WTC11 (cell line): ENCODE data around the gene KCNJ1. TPM values are rescaled to one million over a fixed set of nuclear protein-coding genes. Genes with fewer than 3 reads are reported as not detected.

ENCODE experiments used
- ATAC-seq: fragments of 200-7000 bp; cut with Tn5 transposase; 2 replicates; pipeline ENCODE4 v1.10.0; 2021; ENCODE audit warnings: mild to moderate bottlenecking, moderate library complexity
- CTCF ChIA-PET: fragments of 300-600 bp; sonication (Branson Sonifier 250); formaldehyde crosslinking; loops from one replicate; lab custom pipeline; 2021; ENCODE audit warnings: antibody characterized with exemption; lab: Charles Lee
- POLR2A ChIA-PET: fragments of 350-600 bp; sonication (Branson Sonifier 250); formaldehyde crosslinking; loops from one replicate; lab custom pipeline; 2021; ENCODE audit warnings: antibody characterized with exemption; lab: Charles Lee
- DNase-seq: peaks from one replicate; pipeline ENCODE4 v3.0.0; 2021; ENCODE audit warnings: low spot score
- H3K27ac Mint-ChIP-seq: 2 replicates; pipeline ENCODE4 v1.8.0; 2021; ENCODE audit warnings: mixed read lengths
- H3K27me3 Mint-ChIP-seq: 2 replicates; pipeline ENCODE4 v1.8.0; 2021; ENCODE audit warnings: low read depth, mild to moderate bottlenecking, moderate library complexity, mixed read lengths
- H3K36me3 Mint-ChIP-seq: 2 replicates; pipeline ENCODE4 v1.8.0; 2021; ENCODE audit warnings: mixed read lengths
- H3K4me1 Mint-ChIP-seq: 2 replicates; pipeline ENCODE4 v1.8.0; 2022; ENCODE audit warnings: mixed read lengths
- H3K4me3 Mint-ChIP-seq: 2 replicates; pipeline ENCODE4 v1.8.0; 2021; ENCODE audit warnings: mild to moderate bottlenecking, moderate library complexity, mixed read lengths
- H3K9me3 Mint-ChIP-seq: 2 replicates; pipeline ENCODE4 v1.8.0; 2021; ENCODE audit warnings: mixed read lengths
- ATF6 ChIP-seq: sonication (generic); formaldehyde crosslinking; IDR thresholded peaks from 2 replicates; pipeline ENCODE4 v1.8.1; 2023; ENCODE audit warnings: mild to moderate bottlenecking, missing genetic modification reagents
- HMGA2 ChIP-seq: fragments of 250-450 bp; sonication (Bioruptor Pico); IDR thresholded peaks from 2 replicates; pipeline ENCODE4 v1.4.0; 2021; ENCODE audit warnings: mild to moderate bottlenecking, moderate library complexity
- KAT7 ChIP-seq: sonication (generic); formaldehyde crosslinking; IDR thresholded peaks from 2 replicates; pipeline ENCODE4 v1.8.1; 2023; ENCODE audit warnings: missing genetic modification reagents, mild to moderate bottlenecking, borderline replicate concordance
- MXD4 ChIP-seq: fragments of 250-450 bp; sonication (Bioruptor Pico); IDR thresholded peaks from 2 replicates; pipeline ENCODE4 v1.8.0; 2021; ENCODE audit warnings: mild to moderate bottlenecking, moderate library complexity, borderline replicate concordance
- MYBL2 ChIP-seq: sonication (generic); formaldehyde crosslinking; IDR thresholded peaks from 2 replicates; pipeline ENCODE4 v1.8.1; 2023; ENCODE audit warnings: mild to moderate bottlenecking, moderate library complexity, missing genetic modification reagents
- PREB ChIP-seq: sonication (generic); formaldehyde crosslinking; IDR thresholded peaks from 2 replicates; pipeline ENCODE4 v1.8.1; 2022; ENCODE audit warnings: mild to moderate bottlenecking, missing genetic modification reagents, moderate library complexity, borderline replicate concordance
- PRRX2 ChIP-seq: fragments of 250-450 bp; sonication (Bioruptor Pico); IDR thresholded peaks from 2 replicates; pipeline ENCODE4 v1.8.0; 2021; ENCODE audit warnings: mild to moderate bottlenecking
- RORB ChIP-seq: fragments of 250-450 bp; sonication (Bioruptor Pico); IDR thresholded peaks from 2 replicates; pipeline ENCODE4 v1.9.0; 2021; ENCODE audit warnings: mild to moderate bottlenecking
- SMAD3 ChIP-seq: sonication (generic); formaldehyde crosslinking; IDR thresholded peaks from 2 replicates; pipeline ENCODE4 v1.8.0; 2022; ENCODE audit warnings: missing genetic modification reagents, mild to moderate bottlenecking, borderline replicate concordance
- SMAD4 ChIP-seq: sonication (generic); formaldehyde crosslinking; IDR thresholded peaks from 2 replicates; pipeline ENCODE4 v1.8.0; 2022; ENCODE audit warnings: mild to moderate bottlenecking, missing genetic modification reagents
- ZNF121 ChIP-seq: sonication (generic); formaldehyde crosslinking; IDR thresholded peaks from 2 replicates; pipeline ENCODE4 v1.8.0; 2023; ENCODE audit warnings: missing genetic modification reagents
- ZNF232 ChIP-seq: sonication (generic); formaldehyde crosslinking; IDR thresholded peaks from 2 replicates; pipeline ENCODE4 v1.8.0; 2022; ENCODE audit warnings: mild to moderate bottlenecking, missing genetic modification reagents
- ZNF263 ChIP-seq: sonication (generic); formaldehyde crosslinking; IDR thresholded peaks from 2 replicates; pipeline ENCODE4 v1.8.1; 2022; ENCODE audit warnings: low read depth, mild to moderate bottlenecking, moderate library complexity, missing genetic modification reagents
- ZNF671 ChIP-seq: fragments of 250-450 bp; sonication (Bioruptor Pico); IDR thresholded peaks from 2 replicates; pipeline ENCODE4 v1.8.0; 2021; ENCODE audit warnings: mild to moderate bottlenecking
- total RNA-seq: library from RNA; stranded (reverse); gene quantifications from 3 replicates; pipeline ENCODE4 v1.2.3, GENCODE V29; 2021
- TF ChIP-seq, protein P1 (sequence below): fragments of 250-450 bp; sonication (Bioruptor Pico); IDR thresholded peaks from 2 replicates; pipeline ENCODE4 v1.9.0; 2021; ENCODE audit warnings: mild to moderate bottlenecking, borderline replicate concordance

Gene KCNJ1
- total RNA-seq, 1 experiment from 2014 or later, result 0.24 TPM

DNA sequence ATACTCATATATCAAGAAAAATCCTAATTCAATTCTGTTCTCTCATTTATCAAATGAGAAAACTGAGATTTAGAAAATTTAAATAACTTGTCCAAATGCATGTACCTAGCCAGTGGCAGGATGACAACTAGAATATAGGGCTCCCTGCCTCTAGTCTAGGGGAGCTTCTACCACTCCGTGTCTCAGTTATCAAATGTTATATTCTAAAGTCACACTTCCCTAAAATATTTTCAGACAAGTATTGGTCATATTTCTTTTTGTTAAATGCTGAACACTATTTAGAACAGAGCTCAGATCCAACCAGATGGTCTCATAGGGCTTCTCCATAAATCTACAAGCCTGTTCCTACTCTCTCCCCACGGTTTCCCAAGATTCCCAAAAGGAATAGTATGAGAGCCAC is 26.3 kb downstream of the KCNJ1 start:
- Mint-ChIP-seq H3K9me3 (peaks cover 16% of the 10 kb centered on the region), H3K36me3 (peaks cover 4% of the 10 kb centered on the region), H3K4me1 (peaks cover 39% of the 10 kb centered on the region), H3K4me3 (no peak overlapping the region), H3K27ac (no peak overlapping the region), H3K27me3 (no peaks in the 10 kb centered on the region; the same call in 1 of the 2 replicates)
- TF ChIP-seq MXD4 (no peak), HMGA2 (CRISPR knock-in tag) (no peak), ATF6 (no peak), SMAD3 (CRISPR knock-in tag) (no peak)
- ATAC-seq (no peak), DNase-seq (no peak)
- ChIA-PET POLR2A (no interaction called here), CTCF (interaction anchor here (1.3 kb wide), 1 partner anchor 210 kb away, joined by 3 read pairs; no protein-coding TSS in a partner anchor)

- no peak for ATAC-seq
- CTCF ChIA-PET, result no interaction called here
- peaks cover 4% of the 10 kb centered on the region for H3K36me3 Mint-ChIP-seq
- DNase-seq, result no peak
- POLR2A ChIA-PET, result no interaction called here
- no peaks in the 10 kb centered on the region; the same call in 1 of the 2 replicates for H3K27me3 Mint-ChIP-seq
- TF ChIP-seq, protein P1, sequence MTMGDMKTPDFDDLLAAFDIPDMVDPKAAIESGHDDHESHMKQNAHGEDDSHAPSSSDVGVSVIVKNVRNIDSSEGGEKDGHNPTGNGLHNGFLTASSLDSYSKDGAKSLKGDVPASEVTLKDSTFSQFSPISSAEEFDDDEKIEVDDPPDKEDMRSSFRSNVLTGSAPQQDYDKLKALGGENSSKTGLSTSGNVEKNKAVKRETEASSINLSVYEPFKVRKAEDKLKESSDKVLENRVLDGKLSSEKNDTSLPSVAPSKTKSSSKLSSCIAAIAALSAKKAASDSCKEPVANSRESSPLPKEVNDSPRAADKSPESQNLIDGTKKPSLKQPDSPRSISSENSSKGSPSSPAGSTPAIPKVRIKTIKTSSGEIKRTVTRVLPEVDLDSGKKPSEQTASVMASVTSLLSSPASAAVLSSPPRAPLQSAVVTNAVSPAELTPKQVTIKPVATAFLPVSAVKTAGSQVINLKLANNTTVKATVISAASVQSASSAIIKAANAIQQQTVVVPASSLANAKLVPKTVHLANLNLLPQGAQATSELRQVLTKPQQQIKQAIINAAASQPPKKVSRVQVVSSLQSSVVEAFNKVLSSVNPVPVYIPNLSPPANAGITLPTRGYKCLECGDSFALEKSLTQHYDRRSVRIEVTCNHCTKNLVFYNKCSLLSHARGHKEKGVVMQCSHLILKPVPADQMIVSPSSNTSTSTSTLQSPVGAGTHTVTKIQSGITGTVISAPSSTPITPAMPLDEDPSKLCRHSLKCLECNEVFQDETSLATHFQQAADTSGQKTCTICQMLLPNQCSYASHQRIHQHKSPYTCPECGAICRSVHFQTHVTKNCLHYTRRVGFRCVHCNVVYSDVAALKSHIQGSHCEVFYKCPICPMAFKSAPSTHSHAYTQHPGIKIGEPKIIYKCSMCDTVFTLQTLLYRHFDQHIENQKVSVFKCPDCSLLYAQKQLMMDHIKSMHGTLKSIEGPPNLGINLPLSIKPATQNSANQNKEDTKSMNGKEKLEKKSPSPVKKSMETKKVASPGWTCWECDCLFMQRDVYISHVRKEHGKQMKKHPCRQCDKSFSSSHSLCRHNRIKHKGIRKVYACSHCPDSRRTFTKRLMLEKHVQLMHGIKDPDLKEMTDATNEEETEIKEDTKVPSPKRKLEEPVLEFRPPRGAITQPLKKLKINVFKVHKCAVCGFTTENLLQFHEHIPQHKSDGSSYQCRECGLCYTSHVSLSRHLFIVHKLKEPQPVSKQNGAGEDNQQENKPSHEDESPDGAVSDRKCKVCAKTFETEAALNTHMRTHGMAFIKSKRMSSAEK (CRISPR knock-in tag), result no peak
- no peak for TF ChIP-seq SMAD4 (CRISPR knock-in tag)
- no peak overlapping the region for H3K27ac Mint-ChIP-seq
- peaks cover 16% of the 10 kb centered on the region for H3K9me3 Mint-ChIP-seq
- H3K4me3 Mint-ChIP-seq, result no peak overlapping the region
- peaks cover 42% of the 10 kb centered on the region for H3K4me1 Mint-ChIP-seq
These were observed 27.0 kb downstream of the KCNJ1 start for GRCh38 chr11:128840137-128840536.

DNA sequence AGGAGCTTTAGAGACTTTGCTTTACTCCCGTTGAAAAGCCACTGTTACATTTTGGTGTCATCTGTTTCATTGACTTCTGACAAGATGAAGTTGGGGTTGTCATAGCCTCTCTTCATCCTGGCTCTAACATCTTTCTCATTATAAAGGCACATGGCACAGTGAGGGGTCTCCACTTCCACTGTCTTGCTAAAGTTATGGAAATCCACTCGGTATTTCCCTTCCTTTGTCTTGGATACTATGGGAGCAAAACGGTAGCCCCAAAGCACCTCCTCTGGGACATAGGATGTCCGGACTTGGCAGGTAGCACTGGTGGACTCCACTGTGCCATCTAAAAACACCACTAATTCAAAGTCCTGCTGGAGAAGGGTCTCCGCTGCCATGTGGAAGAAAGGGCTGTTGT is 28.0 kb downstream of the KCNJ1 start:
- DNase-seq, result no peak
- ATAC-seq, result peak; percentile 20; the same call in 1 of the 2 replicates
- Mint-ChIP-seq H3K27me3 (no peaks in the 10 kb centered on the region; the same call in 1 of the 2 replicates), H3K4me1 (peaks cover 45% of the 10 kb centered on the region), H3K36me3 (peaks cover 4% of the 10 kb centered on the region), H3K4me3 (no peak overlapping the region), H3K27ac (no peak overlapping the region), H3K9me3 (peaks cover 16% of the 10 kb centered on the region)
- ChIA-PET CTCF (interaction anchor here (0.8 to 1.0 kb wide), 2 partner anchors 9 to 67 kb away, joined by 3 read pairs; no protein-coding TSS in a partner anchor), POLR2A (no interaction called here)
- TF ChIP-seq RORB, result no peak
- no peak for TF ChIP-seq MYBL2
- no peak for TF ChIP-seq ATF6
- 0 out of 2 replicates have a peak, but pooled peaks have one; percentile 46 for TF ChIP-seq MXD4

GRCh38 chr11:128837627-128838026 is 29.5 kb downstream of the KCNJ1 start:
- ATAC-seq (no peak), DNase-seq (no peak)
- POLR2A ChIA-PET, result no interaction called here
- CTCF ChIA-PET, result no interaction called here
- peaks cover 46% of the 10 kb centered on the region for H3K4me1 Mint-ChIP-seq
- H3K36me3 Mint-ChIP-seq, result peaks cover 4% of the 10 kb centered on the region
- H3K4me3 Mint-ChIP-seq, result no peak overlapping the region
- no peak overlapping the region for H3K27ac Mint-ChIP-seq
- H3K9me3 Mint-ChIP-seq, result peaks cover 16% of the 10 kb centered on the region
- H3K27me3 Mint-ChIP-seq, result no peaks in the 10 kb centered on the region; the same call in 1 of the 2 replicates
- no peak for TF ChIP-seq KAT7 (CRISPR knock-in tag)
- no peak for TF ChIP-seq PRRX2 (CRISPR knock-in tag)
- TF ChIP-seq ZNF263, result no peak
- TF ChIP-seq ZNF671, result no peak
- no peak for TF ChIP-seq ZNF121 (CRISPR knock-in tag)
- TF ChIP-seq PREB (CRISPR knock-in tag), result no peak
- TF ChIP-seq ZNF232 (CRISPR knock-in tag), result no peak
- TF ChIP-seq ATF6, result no peak
